HepG2 (cell line): ENCODE measurements around the gene ATP8A2. TPM values are rescaled to one million over a fixed set of nuclear protein-coding genes. Genes with fewer than 3 reads are reported as not detected.

Experiments used
- ATAC-seq: fragments of 200-7000 bp; cut with Tn5 transposase; 3 replicates; pipeline ENCODE4 v1.9.1; 2020; ENCODE audit warnings: mild to moderate bottlenecking, moderate library complexity
- BruUV-seq: library from RNA; stranded (reverse); fragments of 400-500 nt; replicated peaks from 2 replicates; lab custom pipeline; 2021; lab: Mats Ljungman, UMichigan
- CTCF ChIA-PET: fragments of 300-600 bp; formaldehyde crosslinking; extraction: SDS; loops from one replicate; lab custom pipeline; 2021; ENCODE audit warnings: low total read pairs, inconsistent platforms, low intra/inter-chr PET ratio; lab: Yijun Ruan, JAX
- POLR2A ChIA-PET: fragments of 350-600 bp; sonication (Branson Sonifier 250); formaldehyde crosslinking; loops from one replicate; lab custom pipeline; 2020; ENCODE audit warnings: antibody characterized with exemption, inconsistent platforms; lab: Yijun Ruan, JAX
- DNase-seq: peaks from one replicate; pipeline ENCODE4 v3.0.0-alpha.2; 2015; ENCODE audit warnings: low spot score
- FAIRE-seq: peaks from 3 replicates; lab custom pipeline; 2011; peaks lifted over from hg19 to GRCh38; lab: Jason Lieb, UNC
- H2AFZ ChIP-seq: one replicate; pipeline ENCODE4 v1.6.1; 2011; ENCODE audit warnings: low read length, inconsistent platforms
- H3K27ac ChIP-seq: fragments of 300-600 bp; 3 replicates; pipeline ENCODE4 v1.8.0; 2011; ENCODE audit warnings: mixed run types, mild to moderate bottlenecking, mixed read lengths, low read length, inconsistent platforms; ENCODE audit not compliant: insufficient read depth; ENCODE audit errors: extremely low read length
- H3K27me3 ChIP-seq, 2 experiments: fragments of 200-600 bp in 1 of 2; 2 replicates in 1 of 2; 3 replicates in 1 of 2; pipeline versions ENCODE4 v1.6.0 to v1.8.0; 2011; ENCODE audit warnings: low read length in 2 of 2, mild to moderate bottlenecking in 2 of 2, moderate library complexity in 2 of 2, inconsistent platforms in 1 of 2; ENCODE audit not compliant: insufficient read depth in 2 of 2, control insufficient read depth in 1 of 2
- H3K36me3 ChIP-seq, 2 experiments: fragments of 200-600 bp in 1 of 2; replicated peaks in 1 of 2; 2 replicates in 1 of 2; 3 replicates in 1 of 2; pipeline versions ENCODE4 v1.5.1 to v1.8.0; 2011; ENCODE audit warnings: low read length in 2 of 2, inconsistent platforms in 1 of 2; ENCODE audit not compliant: insufficient read depth in 2 of 2, control insufficient read depth in 1 of 2
- H3K4me1 ChIP-seq: 2 replicates; pipeline ENCODE4 v1.5.1; 2012; ENCODE audit warnings: low read length, inconsistent platforms; ENCODE audit not compliant: insufficient read depth
- H3K4me2 ChIP-seq: 2 replicates; pipeline ENCODE4 v1.6.0; 2011; ENCODE audit warnings: low read depth, low read length, inconsistent platforms
- H3K4me3 ChIP-seq, 3 experiments: fragments of 200-600 bp in 1 of 3; sonication (generic), shearing (Covaris generic) in 1 of 3; replicated peaks in 1 of 3; 2 replicates each; pipeline ENCODE4 v1.5.1; 2011 to 2016; ENCODE audit warnings: low read length in 3 of 3, inconsistent platforms in 2 of 3, low read depth in 2 of 3, mild to moderate bottlenecking in 2 of 3, control low read depth in 1 of 3, mixed read lengths in 1 of 3; ENCODE audit not compliant: insufficient read depth in 1 of 3
- H3K79me2 ChIP-seq: one replicate; pipeline ENCODE4 v1.6.1; 2011; ENCODE audit warnings: low read length, inconsistent platforms; ENCODE audit not compliant: insufficient read depth
- H3K9ac ChIP-seq: 2 replicates; pipeline ENCODE4 v1.6.0; 2011; ENCODE audit warnings: mild to moderate bottlenecking, low read depth, low read length, inconsistent platforms; ENCODE audit not compliant: insufficient read depth
- H3K9me3 ChIP-seq: 2 replicates; pipeline ENCODE4 v1.5.1; 2012; ENCODE audit warnings: mild to moderate bottlenecking, low read length
- H4K20me1 ChIP-seq: 2 replicates; pipeline ENCODE4 v1.6.0; 2011; ENCODE audit warnings: inconsistent platforms, mild to moderate bottlenecking, low read length, moderate library complexity; ENCODE audit not compliant: insufficient read depth
- BHLHE40 ChIP-seq: IDR thresholded peaks from 2 replicates; pipeline ENCODE4 v1.6.1; 2011; ENCODE audit warnings: low read length, improper control_type of control experiment
- EEA1 ChIP-seq: sonication (generic); formaldehyde crosslinking; IDR thresholded peaks from 2 replicates; pipeline ENCODE4 v1.5.1; 2020; ENCODE audit warnings: mild to moderate bottlenecking, missing genetic modification reagents, borderline replicate concordance
- EED ChIP-seq: sonication (generic); formaldehyde crosslinking; IDR thresholded peaks from 2 replicates; pipeline ENCODE4 v1.5.0; 2020; ENCODE audit warnings: mild to moderate bottlenecking, missing genetic modification reagents
- MIER3 ChIP-seq: IDR thresholded peaks from 2 replicates; pipeline ENCODE4 v1.6.1; 2016; ENCODE audit warnings: missing compliant biosample characterization, borderline replicate concordance
- RBAK ChIP-seq: sonication (generic); formaldehyde crosslinking; IDR thresholded peaks from 2 replicates; pipeline ENCODE4 v1.5.1; 2020; ENCODE audit warnings: mild to moderate bottlenecking, missing genetic modification reagents
- SUZ12 ChIP-seq: fragments of 150-350 bp; IDR thresholded peaks from 2 replicates; pipeline ENCODE4 v1.6.1; 2014; ENCODE audit warnings: low read depth, low read length
- ZBTB3 ChIP-seq: sonication (generic); formaldehyde crosslinking; IDR thresholded peaks from 2 replicates; pipeline ENCODE4 v1.4.0; 2020; ENCODE audit warnings: low read depth, mild to moderate bottlenecking, moderate library complexity, missing genetic modification reagents, borderline replicate concordance
- ZNF232 ChIP-seq: sonication (generic); formaldehyde crosslinking; IDR thresholded peaks from 2 replicates; pipeline ENCODE4 v1.4.0; 2020; ENCODE audit warnings: missing genetic modification reagents, borderline replicate concordance
- WGBS: methylation state at CpG from one replicate; pipeline ENCODE4 v1.1.6; 2017; ENCODE audit warnings: low lambda C conversion rate; 5-methylcytosine and 5-hydroxymethylcytosine counted together
- in situ Hi-C: cut with HindIII; loops from 2 replicates; pipeline ENCODE4 v1.10.0; 2017; ENCODE audit warnings: low pct_unique_long_range_greater_than_20kb; ENCODE audit not compliant: extremely low pct_ligation_motif_present
- intact Hi-C: fragments of 100-400 bp; cut with micrococcal nuclease; formaldehyde crosslinking; loops from one replicate; pipeline ENCODE4 v1.10.0; 2022; ENCODE audit not compliant: unreplicated experiment
- polyA plus RNA-seq, 8 experiments: library from polyadenylated mRNA; depleted of rRNA in 3 of 8; stranded (reverse) in 7 of 8; unstranded in 1 of 8; fragments of >200 nt; fragmentation: Illumina TruSeq in 4 of 8; extraction: Trizol in 4 of 8; gene quantifications; 2 replicates each; pipeline versions ENCODE4 v1.2.1 to v1.2.3, GENCODE V29; 2011 to 2016; ENCODE audit warnings: low read depth in 4 of 8, missing spikeins in 1 of 8, mixed read lengths in 1 of 8; ENCODE audit not compliant: insufficient read depth in 1 of 8
- total RNA-seq, 5 experiments: library from RNA; depleted of rRNA; stranded (reverse); fragments of >200 nt; fragmentation: Illumina TruSeq; extraction: Trizol; gene quantifications; 2 replicates each; pipeline ENCODE4 v1.2.3, GENCODE V29; 2016; ENCODE audit warnings: low read depth in 1 of 5
- TF ChIP-seq, protein P1 (sequence below): sonication (generic); formaldehyde crosslinking; IDR thresholded peaks from 2 replicates; pipeline ENCODE4 v1.4.0; 2020; ENCODE audit warnings: mild to moderate bottlenecking, missing genetic modification reagents
- TF ChIP-seq, protein P2 (sequence below): sonication (generic); formaldehyde crosslinking; IDR thresholded peaks from 2 replicates; pipeline ENCODE4 v1.4.0; 2020; ENCODE audit warnings: low read depth, missing genetic modification reagents
- TF ChIP-seq, protein P3 (sequence below): sonication (generic); formaldehyde crosslinking; IDR thresholded peaks from 2 replicates; pipeline ENCODE4 v1.4.0; 2020; ENCODE audit warnings: mild to moderate bottlenecking, missing genetic modification reagents
- TF ChIP-seq, protein P4 (sequence below): sonication (generic); formaldehyde crosslinking; IDR thresholded peaks from 2 replicates; pipeline ENCODE4 v1.8.0; 2022; ENCODE audit warnings: mild to moderate bottlenecking, missing genetic modification reagents, moderate library complexity

The ATP8A2 gene
- total and polyA plus RNA-seq, 2 of the 13 experiments (the other 11 are each of a cell fraction or from before 2014, with no cell fraction given): 0.09 TPM; not detected in 1

DNA sequence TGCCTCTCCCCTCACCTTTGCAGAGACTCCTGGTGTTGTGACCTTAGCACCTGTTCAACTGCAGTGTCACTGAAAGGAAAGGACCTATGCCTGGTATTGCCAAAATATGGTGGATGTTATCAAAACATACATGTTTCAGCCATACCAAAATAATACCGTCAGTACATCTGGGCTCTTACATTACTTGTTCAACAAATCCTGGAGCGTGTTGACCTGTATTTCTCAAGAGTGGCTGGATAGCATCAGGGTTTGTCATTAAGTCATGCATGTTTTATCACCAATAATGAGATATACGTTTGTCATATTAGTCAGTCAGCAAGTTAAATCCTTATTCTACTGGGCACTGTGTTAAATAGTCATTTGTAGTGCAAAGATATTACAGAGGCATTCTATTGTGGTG lies 389.3 kb downstream of the ATP8A2 start (continued):
- TF ChIP-seq, protein P1, sequence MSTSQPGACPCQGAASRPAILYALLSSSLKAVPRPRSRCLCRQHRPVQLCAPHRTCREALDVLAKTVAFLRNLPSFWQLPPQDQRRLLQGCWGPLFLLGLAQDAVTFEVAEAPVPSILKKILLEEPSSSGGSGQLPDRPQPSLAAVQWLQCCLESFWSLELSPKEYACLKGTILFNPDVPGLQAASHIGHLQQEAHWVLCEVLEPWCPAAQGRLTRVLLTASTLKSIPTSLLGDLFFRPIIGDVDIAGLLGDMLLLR (CRISPR knock-in tag): no peak
- TF ChIP-seq, protein P2, sequence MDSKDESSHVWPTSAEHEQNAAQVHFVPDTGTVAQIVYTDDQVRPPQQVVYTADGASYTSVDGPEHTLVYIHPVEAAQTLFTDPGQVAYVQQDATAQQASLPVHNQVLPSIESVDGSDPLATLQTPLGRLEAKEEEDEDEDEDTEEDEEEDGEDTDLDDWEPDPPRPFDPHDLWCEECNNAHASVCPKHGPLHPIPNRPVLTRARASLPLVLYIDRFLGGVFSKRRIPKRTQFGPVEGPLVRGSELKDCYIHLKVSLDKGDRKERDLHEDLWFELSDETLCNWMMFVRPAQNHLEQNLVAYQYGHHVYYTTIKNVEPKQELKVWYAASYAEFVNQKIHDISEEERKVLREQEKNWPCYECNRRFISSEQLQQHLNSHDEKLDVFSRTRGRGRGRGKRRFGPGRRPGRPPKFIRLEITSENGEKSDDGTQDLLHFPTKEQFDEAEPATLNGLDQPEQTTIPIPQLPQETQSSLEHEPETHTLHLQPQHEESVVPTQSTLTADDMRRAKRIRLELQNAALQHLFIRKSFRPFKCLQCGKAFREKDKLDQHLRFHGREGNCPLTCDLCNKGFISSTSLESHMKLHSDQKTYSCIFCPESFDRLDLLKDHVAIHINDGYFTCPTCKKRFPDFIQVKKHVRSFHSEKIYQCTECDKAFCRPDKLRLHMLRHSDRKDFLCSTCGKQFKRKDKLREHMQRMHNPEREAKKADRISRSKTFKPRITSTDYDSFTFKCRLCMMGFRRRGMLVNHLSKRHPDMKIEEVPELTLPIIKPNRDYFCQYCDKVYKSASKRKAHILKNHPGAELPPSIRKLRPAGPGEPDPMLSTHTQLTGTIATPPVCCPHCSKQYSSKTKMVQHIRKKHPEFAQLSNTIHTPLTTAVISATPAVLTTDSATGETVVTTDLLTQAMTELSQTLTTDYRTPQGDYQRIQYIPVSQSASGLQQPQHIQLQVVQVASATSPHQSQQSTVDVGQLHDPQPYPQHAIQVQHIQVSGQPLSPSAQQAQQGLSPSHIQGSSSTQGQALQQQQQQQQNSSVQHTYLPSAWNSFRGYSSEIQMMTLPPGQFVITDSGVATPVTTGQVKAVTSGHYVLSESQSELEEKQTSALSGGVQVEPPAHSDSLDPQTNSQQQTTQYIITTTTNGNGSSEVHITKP (CRISPR knock-in tag): no peak
- TF ChIP-seq EED (CRISPR knock-in tag): no peak
- TF ChIP-seq BHLHE40: no peak
- TF ChIP-seq ZNF232 (CRISPR knock-in tag): no peak
- no peak for TF ChIP-seq MIER3 (CRISPR knock-in tag)
- TF ChIP-seq, protein P3, sequence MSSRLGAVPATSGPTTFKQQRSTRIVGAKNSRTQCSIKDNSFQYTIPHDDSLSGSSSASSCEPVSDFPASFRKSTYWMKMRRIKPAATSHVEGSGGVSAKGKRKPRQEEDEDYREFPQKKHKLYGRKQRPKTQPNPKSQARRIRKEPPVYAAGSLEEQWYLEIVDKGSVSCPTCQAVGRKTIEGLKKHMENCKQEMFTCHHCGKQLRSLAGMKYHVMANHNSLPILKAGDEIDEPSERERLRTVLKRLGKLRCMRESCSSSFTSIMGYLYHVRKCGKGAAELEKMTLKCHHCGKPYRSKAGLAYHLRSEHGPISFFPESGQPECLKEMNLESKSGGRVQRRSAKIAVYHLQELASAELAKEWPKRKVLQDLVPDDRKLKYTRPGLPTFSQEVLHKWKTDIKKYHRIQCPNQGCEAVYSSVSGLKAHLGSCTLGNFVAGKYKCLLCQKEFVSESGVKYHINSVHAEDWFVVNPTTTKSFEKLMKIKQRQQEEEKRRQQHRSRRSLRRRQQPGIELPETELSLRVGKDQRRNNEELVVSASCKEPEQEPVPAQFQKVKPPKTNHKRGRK (CRISPR knock-in tag): no peak
- TF ChIP-seq, all 625 proteins: peak for 0

DNA sequence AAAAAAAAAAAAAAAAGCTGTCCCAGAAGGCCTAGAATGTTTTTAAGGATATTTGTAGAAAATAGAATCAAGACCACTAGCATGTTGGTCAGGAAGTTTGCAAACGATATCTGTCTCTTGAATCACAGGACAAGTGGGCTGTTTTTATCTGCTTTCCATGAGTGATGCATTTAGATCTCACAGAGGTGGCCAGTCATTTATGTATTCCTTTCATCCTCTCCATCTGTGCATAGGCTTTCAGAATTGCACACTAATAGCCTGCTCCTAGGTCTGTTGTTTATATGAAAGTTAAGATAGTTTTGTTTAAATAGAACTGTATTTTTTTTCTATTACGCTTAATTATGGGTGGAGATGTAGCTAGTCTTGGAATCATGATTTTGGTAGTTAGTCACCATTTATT lies 390.5 kb downstream of the ATP8A2 start:
- Histone ChIP-seq H4K20me1 (no peaks in the 10 kb centered on the region), H3K27ac (no peak overlapping the region)
- TF ChIP-seq RBAK (CRISPR knock-in tag) (no peak), EEA1 (no peak), SUZ12 (no peak), ZBTB3 (CRISPR knock-in tag) (no peak)
- TF ChIP-seq, protein P4, sequence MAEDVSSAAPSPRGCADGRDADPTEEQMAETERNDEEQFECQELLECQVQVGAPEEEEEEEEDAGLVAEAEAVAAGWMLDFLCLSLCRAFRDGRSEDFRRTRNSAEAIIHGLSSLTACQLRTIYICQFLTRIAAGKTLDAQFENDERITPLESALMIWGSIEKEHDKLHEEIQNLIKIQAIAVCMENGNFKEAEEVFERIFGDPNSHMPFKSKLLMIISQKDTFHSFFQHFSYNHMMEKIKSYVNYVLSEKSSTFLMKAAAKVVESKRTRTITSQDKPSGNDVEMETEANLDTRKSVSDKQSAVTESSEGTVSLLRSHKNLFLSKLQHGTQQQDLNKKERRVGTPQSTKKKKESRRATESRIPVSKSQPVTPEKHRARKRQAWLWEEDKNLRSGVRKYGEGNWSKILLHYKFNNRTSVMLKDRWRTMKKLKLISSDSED (CRISPR knock-in tag): no peak
- TF ChIP-seq, all 625 proteins: peak for 0
- Histone ChIP-seq H3K79me2 (no peaks in the 10 kb centered on the region), H3K36me3 (no peaks in the 10 kb centered on the region), H3K4me1 (no peaks in the 10 kb centered on the region), H3K4me3 (no peak overlapping the region), H3K9ac (no peak overlapping the region), H3K4me2 (no peak overlapping the region), H2AFZ (no peak overlapping the region), H3K27me3 (no peaks in the 10 kb centered on the region), H3K9me3 (no peaks in the 10 kb centered on the region)
- ATAC-seq: no peak
- intact Hi-C loops: no loop called here
- ChIA-PET CTCF (no interaction called here), POLR2A (no interaction called here)
- no peak for DNase-seq
- in situ Hi-C loops: no loop called here
- no peak for FAIRE-seq
- WGBS: 30% methylated on average over 2 of the region's 2 CpGs
- no TSS peak for BruUV-seq
